ENCODE measurements around the gene PTCRA. TPM values are rescaled to one million over a fixed set of nuclear protein-coding genes. Genes with fewer than 3 reads are reported as not detected.
A peak's percentile ranks its signal among the peaks of the same experiment; 100 is the strongest.

PTCRA gene
- total RNA-seq, 1 donor from 2014 or later: not detected

- no peak overlapping the region for H3K4me3 Mint-ChIP-seq (ENCODE audit: unreplicated experiment)
- no peak overlapping the region for H3K27ac Mint-ChIP-seq (ENCODE audit: unreplicated experiment)
- no peak for TF ChIP-seq CTCF (IDR thresholded peaks at IDR 0.05)
- H3K27me3 Mint-ChIP-seq (ENCODE audit: unreplicated experiment): no peaks in the 10 kb centered on the region
- no peaks in the 10 kb centered on the region for H3K9me3 Mint-ChIP-seq (ENCODE audit: unreplicated experiment)
- no peaks in the 10 kb centered on the region for H3K36me3 Mint-ChIP-seq (ENCODE audit: unreplicated experiment)
- peaks cover 6% of the 10 kb centered on the region for H3K4me1 Mint-ChIP-seq (ENCODE audit: unreplicated experiment)
- no peak for DNase-seq (ENCODE audit: extremely low spot score, unreplicated experiment)
These were observed 7.8 kb downstream of the PTCRA start for GRCh38 chr6:42923666-42924065.

GRCh38 chr6:42925248-42925857, 9.5 kb downstream of the PTCRA start:
- no peak for DNase-seq (ENCODE audit: extremely low spot score, unreplicated experiment)
- Mint-ChIP-seq H3K27ac (ENCODE audit: unreplicated experiment) (no peak overlapping the region), H3K4me3 (ENCODE audit: unreplicated experiment) (no peak overlapping the region), H3K9me3 (ENCODE audit: unreplicated experiment) (no peaks in the 10 kb centered on the region), H3K4me1 (ENCODE audit: unreplicated experiment) (peaks cover 11% of the 10 kb centered on the region), H3K36me3 (ENCODE audit: unreplicated experiment) (no peaks in the 10 kb centered on the region), H3K27me3 (ENCODE audit: unreplicated experiment) (no peaks in the 10 kb centered on the region)
- no peak for TF ChIP-seq CTCF (IDR thresholded peaks at IDR 0.05)

GRCh38 chr6:42928986-42929820, 13.3 kb downstream of the PTCRA start, which contains the start of gene CNPY3:
Gene CNPY3, plus strand, starts transcription at chr6:42929480. Its CDS starts 91 bp downstream, at chr6:42929571.
- Mint-ChIP-seq H3K9me3 (ENCODE audit: unreplicated experiment) (no peaks in the 10 kb centered on the region), H3K27ac (ENCODE audit: unreplicated experiment) (peak within 1 kb of the TSS; percentile 97), H3K36me3 (ENCODE audit: unreplicated experiment) (peaks cover 2% of the 10 kb centered on the region), H3K4me3 (ENCODE audit: unreplicated experiment) (peak within 1 kb of the TSS; percentile 98), H3K27me3 (ENCODE audit: unreplicated experiment) (no peaks in the 10 kb centered on the region), H3K4me1 (ENCODE audit: unreplicated experiment) (peaks cover 33% of the 10 kb centered on the region)
- DNase-seq (ENCODE audit: extremely low spot score, unreplicated experiment): peak; percentile 96
- TF ChIP-seq CTCF (IDR thresholded peaks at IDR 0.05): no peak

GRCh38 chr6:42929821-42930360, 14.0 kb downstream of the PTCRA start:
- no peak for DNase-seq (ENCODE audit: extremely low spot score, unreplicated experiment)

More at GRCh38 chr6:42929821-42930360, 14.0 kb downstream of the PTCRA start:
- Mint-ChIP-seq H3K9me3 (ENCODE audit: unreplicated experiment) (no peaks in the 10 kb centered on the region), H3K4me1 (ENCODE audit: unreplicated experiment) (peaks cover 33% of the 10 kb centered on the region), H3K27ac (ENCODE audit: unreplicated experiment) (peak overlapping the region; percentile 97), H3K27me3 (ENCODE audit: unreplicated experiment) (no peaks in the 10 kb centered on the region), H3K4me3 (ENCODE audit: unreplicated experiment) (peak overlapping the region; percentile 98), H3K36me3 (ENCODE audit: unreplicated experiment) (peaks cover 2% of the 10 kb centered on the region)
- no peak for TF ChIP-seq CTCF (IDR thresholded peaks at IDR 0.05)

Measured in osteocyte (in vitro differentiated cells).